ENCODE results near the gene ESR2.
"Not testable (repeated sequence)": the region's sequence is repeated elsewhere in the genome, so short reads cannot be mapped to it uniquely, and the experiment has no call there.

Gene ESR2

DNA sequence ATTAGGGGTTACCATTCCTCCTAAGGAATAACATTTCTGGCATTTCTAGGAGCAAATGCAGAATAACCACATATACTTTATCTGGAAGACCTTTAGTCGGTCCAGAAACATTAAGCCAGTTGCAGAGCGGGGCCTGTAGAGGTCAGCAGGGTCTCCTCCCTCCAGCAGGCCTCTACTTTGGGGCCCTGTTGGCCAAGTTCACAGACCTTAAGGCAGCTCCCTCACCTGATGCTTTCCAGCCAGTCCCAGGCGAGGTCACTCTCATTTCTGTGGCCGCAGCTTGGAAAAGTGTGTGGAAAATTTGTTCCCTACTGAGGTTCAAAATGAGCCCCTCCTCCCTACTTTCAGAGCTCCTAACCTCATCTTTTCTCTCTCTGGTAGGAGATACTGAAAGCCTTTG is 74.1 kb downstream of the ESR2 start:
- no peak for DNase-seq

DNA sequence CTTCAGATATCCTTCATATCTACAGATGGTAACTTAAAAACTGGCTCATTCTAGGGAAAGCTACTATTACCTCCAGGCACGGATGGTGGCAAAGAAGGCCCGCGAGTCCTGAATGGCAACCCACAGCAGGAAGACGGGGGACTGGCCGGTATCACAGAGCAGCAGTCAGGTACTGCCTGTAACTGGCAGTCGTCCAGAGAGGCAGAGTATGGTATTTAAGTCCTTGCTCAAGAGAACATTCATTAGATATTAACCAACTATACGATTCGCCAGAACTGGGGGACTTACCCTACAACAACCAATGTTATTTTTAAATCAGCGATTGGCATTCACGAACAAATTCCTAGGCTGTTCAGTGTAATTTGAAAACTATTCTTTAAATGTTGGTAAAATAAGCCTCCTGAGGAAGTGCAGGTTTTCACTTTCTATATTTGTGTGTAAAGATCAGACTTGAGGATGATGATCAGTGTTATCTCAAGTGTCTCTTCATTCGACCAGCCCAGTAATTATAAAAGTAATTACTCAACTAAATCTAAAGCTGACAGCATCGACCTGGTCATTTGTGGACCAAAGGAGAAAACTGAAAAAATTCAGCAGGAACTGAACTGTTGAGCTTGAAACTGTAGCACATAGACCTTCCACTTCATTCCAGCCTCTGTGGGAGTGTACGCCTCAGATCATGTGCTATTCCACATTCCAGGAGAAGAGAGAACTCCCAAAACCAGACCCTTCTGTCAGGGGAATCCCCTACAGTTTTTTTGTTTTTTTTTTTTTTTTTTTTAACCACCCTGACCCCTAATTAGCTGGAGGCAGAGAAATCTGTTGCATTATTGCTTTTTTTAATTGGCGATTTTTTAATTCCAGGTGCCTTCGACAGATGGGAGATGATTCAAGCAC is 75.6 kb downstream of the ESR2 start:
- peak; percentile 50 for DNase-seq

DNA sequence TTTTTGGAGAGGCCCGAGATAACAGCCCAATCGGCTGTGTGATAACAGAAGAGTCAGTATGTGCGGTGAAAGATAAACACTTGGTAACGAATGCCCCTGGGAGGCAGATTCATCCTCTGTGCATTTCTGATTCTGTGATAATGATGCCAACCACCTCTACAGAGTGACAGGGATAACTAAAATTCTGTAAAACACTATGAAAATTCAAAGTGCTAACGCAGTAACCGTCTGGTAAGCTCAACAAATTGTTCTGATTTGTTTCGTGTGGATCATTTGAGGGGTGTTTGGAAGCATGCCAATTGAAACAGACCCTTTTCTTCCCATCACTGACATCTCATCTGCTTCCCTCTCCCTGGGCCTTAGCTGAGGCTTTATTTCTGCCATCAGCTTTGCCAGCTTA is 76.3 kb downstream of the ESR2 start:
- peak; percentile 42 for DNase-seq

DNA sequence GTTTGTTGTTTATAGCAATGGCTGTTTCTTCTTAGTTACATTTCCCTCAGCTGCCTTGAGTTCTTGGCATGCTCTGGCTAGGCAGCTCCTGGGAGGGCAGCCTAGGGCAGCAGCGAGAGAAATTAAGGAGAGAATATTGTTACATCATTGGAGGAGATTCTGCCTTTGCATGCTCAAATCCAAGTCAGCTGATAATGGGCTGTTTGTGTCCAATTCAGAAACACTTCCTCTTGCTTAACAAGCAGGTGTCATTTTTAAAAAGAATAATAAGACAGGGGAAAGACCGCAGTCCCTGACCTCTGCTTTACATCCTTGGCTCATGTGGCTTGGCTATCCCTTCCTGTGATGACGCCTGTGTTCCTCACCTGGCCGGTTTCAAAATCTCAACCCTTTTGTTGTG is 76.9 kb downstream of the ESR2 start:
- no peak for DNase-seq

DNA sequence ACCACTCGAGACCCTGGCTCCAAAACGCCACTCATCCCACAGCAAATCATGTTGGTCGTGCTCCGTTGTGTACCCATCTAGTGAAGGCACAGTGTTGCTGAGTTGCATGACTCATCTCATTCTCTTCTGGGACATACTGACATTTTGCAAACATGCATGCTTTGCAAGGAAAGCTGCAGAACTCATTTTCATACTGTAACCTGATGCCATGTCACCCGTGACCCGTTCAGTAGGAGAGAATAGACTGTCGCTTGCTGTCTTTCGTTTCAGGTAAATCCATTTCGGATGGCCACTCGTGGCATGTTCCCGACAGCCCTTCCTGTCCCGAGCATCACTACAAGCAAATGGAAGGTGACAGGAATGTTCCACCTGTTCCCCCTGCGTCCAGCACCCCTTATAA is 78.2 kb downstream of the ESR2 start:
- DNase-seq: no peak

DNA sequence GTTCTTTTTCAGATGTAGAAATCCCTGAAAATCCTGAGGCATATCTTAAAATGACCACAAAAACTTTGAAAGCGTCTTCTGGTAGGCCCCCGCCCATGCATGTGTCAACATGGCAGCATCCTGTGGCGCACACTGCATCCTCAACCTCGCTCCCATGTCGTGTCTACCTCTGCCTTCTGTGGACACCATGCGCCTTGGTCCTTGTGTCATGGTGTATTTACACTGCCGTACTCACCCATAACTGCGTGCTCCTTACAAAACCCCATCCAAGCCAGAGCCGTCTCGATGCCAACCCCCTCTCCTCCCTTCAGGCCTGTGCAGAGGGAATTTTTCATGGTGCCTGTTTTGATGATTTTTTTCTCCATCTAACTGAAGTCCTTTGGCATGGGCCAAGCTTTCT is 78.9 kb downstream of the ESR2 start:
- no peak for DNase-seq

DNA sequence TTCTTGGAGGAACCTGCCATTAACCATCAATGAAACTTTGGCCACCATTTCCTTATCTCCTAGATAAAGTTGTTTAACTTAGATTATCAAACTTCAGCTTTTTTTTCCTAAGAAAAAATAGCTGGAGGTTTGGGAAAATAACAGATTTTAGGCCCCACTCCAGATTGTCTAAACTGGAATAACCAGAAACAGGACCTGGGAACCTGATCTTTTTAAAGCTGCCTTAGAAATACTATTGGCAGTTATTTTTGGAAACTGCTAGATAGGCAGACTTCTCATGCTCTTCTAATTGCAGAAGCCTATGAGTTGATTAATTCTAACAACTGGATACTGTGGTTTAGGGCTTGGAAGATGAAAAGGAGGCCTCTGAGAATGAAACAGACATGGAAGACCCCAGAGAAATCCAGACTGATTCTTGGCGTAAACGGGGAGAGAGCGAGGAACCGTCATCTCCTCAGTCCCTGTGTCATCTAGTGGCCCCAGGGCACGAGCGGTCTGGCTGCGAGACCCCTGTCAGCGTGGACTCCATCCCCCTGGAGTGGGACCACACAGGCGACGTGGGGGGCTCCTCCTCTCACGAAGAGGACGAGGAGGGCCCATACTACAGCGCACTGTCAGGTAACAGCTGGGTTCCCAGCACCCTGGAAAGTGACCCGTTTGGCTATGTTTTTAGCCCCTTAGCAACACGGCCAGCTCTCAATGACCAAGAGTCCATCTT is 80.2 kb downstream of the ESR2 start:
- DNase-seq: no peak

DNA sequence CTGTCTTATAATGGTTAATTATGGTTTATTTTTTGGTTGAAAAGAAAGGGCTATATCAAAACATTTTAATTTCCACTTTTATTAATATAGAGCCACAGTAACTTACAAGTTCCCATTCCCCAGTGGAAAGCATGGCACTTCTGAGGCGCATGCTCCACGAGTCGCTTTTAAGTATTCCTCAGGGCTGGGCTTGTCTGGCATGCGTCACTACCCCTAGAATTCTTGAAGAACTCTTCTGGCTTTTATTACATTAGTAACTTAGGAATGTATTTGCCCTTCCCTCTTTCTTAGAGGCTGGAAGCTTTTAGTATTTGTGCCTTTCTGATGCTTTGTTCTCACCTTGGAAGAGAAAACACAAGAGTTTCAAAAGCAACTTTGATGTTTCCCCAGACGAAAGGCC is 81.1 kb downstream of the ESR2 start:
- DNase-seq: no peak

DNA sequence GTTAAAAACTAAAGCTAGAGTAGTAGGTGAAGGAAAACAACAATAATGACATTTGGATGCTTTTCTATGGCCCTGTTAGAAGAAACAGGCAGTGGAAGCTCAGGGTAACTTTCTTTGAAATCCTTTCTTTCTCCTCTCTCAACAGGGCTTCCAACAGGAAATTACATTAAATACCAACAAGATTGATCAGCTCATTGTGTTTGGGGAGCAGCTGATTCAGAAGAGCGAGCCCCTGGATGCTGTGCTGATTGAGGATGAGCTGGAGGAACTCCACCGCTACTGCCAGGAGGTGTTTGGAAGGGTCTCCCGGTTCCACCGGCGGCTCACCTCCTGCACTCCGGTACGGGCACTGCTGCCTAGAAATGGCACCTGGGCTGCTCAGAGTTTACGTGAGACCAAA is 81.5 kb downstream of the ESR2 start:
- DNase-seq: no peak

DNA sequence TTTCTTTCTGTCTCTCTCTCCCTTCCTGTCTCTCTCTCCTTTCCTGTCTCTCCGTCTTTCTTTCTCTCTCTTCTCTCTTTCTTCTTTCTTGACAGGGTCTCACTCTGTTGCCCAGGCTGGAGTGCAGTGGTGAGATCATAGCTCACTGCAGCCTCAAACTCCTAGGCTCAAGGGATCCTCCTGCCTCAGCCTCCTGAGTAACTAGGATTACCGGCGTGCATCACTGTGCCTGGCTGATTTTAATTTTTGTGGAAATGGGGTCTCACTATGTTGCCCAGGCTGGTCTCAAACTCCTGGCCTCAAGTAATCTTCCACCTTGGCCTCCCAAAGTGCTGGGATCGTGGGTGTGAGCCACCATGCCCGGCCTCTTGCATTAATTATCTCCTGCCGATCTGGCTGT is 83.3 kb downstream of the ESR2 start:
- not testable (repeated sequence) for DNase-seq

DNA sequence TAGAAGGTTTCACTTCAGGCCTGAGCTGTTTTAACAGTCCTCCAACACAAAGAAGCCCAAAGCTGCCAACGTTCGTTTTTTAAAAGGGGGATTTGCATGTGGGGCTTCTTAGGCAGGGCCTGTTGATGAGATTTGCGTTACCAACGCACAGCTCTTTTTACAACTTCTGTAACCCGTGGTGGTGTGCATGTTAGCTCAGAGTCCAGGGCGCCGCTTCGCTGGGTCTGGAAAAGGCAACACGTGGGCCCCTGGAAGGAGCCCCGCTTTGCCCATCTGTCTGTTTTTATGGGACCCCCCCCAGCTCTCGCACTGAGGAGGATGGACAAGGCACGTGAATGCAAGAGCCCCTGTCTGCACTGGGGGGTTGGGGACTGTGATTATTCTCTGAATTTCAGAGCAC is 84.0 kb downstream of the ESR2 start:
- DNase-seq: no peak

DNA sequence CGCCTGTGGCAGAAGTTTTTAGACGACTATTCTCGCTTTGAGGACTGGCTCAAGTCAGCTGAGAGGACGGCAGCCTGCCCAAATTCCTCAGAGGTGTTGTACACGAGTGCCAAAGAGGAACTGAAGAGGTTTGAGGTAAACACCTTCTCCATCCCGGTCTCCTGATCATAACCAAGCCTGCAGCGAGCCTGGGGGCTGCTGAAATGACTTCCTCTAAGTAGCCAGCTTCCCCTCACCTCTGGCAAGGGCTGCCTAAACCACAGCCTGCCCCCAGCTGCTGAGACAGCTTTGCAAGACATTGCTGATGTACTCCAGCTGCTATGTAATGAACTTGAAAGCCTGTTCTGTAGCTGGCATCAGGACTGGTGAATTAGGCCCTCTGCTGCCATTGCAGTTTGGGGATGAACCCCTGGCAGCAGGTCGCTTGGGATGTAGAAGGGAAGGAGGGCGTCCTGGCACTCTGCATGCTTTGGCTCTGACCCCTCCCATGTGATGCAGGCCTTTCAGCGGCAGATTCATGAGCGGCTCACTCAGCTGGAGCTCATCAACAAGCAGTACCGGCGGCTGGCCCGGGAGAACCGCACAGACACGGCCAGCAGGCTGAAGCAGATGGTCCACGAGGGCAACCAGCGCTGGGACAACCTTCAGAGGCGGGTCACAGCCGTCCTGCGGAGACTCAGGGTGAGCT is 84.6 kb downstream of the ESR2 start:
- peak; percentile 32 for DNase-seq

DNA sequence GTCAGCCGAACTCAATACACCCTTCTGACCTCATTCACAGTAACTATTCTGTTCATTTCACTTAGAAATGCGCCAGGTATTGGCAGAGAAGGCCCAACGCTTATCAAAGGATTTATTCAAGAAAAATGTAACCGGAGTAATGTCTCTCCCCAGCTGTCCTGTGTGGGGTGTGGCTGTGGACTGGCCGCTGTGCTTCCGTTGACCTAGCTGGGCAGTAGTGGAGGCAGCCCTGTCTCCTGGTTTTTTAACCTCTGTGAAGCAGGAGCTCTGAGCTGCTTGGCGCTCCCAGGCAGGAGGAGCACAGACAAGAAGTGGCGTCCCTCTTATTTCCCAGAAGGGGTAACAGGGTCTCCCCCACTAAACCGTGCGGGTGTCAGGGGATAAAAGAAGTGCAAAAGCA is 85.2 kb downstream of the ESR2 start:
- no peak for DNase-seq

DNA sequence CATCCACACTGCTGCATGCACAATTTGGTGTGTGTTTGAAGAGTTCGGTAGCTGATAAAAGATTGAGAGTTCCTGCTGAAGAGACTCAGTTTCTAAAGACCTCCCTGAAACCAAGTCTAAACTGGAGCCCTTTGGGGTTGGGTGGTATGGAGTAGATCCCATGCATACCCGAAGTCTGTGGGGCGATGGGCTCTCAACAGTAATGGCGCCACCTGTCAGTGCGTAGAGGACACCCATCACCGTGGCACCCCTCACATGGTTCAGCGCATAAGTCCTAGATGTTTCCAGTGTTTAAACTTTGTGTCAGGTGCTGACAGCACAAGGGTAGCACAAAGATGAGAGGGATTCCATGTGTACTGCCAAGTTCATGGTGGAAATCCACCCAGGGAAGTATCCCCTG is 85.9 kb downstream of the ESR2 start:
- DNase-seq: no peak

DNA sequence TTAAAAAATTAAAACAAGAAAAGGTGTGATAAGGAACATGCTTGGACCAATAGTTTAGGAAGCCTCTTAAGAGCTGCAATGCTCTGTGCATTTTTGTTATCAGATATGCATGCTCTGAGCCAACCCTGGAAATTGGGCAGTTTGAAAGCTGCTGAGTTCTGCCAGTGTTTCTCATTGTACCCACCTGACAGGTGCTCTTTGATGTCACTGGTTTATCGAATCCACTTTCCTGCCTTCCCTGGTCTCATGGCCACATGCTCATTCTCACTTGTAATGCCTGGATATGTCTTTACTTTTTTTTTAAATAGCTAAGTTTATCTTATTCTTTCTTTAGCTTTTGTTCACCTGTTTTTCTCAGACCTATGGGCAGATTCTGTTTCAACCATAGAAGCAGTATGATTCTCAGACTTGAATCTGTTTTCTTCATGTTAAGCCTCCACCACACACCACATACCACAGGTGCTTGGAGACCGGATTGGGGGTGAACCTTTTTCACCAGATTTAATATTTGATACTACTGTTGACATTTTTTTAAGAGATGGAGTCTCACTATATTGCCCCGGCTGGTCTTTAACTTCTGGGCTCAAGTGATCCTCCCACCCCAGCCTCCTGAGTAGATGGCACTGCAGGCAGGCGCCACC is 90.7 kb downstream of the ESR2 start:
- DNase-seq: no peak

DNA sequence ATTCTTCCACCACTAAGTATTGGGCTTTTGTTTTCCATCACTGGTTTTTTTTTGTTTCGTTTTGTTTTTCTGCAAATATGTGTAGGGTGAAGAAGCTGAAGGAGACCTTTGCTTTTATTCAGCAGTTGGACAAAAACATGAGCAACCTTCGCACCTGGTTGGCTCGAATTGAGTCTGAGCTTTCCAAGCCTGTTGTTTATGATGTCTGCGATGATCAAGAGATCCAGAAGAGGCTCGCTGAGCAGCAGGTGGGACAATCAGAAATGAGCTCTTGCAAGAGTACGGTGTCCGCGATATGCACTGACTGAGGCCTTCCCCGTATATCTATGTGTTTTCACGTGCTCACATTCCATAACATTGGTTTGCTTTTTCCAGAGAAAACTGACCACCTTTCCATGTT is 91.5 kb downstream of the ESR2 start:
- DNase-seq: no peak

DNA sequence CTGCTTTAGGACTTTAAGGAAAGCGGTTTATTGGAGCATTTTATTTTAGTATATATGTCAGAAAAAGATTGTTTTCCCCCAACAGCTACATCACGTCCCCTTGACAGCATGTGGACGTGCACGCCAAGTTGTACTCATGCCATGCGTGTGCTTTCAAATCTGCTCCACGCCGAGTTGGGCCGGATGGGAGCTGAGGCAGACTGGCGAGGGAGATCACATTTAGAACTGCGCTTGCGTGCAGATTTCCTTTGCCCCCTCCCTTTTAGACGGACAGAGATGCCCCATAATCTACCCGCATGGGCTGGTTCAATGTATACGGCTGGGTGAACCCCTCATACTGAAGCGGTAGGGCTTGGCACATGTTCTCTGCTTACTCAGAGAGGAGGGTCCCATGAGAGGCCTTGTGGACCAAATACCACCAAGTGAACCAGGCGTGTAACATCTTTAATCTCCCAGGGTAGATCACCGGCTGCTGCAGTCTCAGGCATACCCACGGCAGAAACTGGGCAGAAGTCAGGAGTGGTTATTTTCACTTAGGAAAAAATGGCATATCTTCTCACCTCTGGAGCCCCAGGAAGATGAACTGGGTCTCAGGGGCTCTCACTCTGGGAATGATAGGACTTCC is 92.1 kb downstream of the ESR2 start:
- no peak for DNase-seq

DNA sequence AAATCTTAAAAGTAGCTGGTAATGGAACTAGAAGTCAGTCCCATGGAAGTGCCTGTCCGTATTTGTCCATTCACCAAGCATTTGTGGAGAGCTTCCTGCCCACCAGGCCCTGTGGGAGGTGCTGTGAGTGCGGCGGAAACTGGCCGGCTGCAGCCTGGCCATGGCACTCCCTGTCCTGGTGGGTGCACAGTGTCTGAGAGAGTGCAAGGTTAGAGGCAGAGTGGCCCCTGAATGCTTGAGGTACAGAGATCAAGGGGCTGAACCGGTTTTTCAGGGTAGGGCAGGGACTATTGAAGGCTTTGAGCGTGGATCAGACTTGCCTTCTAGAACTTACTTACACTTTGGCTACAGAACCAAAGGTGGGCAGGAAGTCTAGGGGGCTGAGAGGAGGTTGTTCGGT is 92.9 kb downstream of the ESR2 start:
- no peak for DNase-seq

DNA sequence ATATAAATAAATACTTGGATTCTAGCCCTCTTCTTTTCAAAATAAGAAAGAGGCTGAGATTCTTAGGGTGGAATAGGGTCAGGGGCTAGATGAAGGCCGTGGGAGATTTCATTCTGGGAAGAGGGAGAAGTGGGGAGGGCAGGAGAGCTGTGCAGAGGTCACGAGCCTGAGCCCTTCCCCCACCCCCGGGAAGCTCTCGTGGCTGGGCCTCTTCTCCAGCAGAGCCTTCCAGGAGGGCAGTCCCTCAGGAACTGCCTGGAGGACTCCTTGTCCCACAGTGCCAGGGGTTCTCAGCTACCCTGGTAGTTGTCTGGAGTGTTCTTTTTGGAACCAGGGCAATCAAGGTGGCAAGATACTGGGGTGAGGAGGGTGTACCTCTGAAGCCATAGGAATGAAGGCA is 94.0 kb downstream of the ESR2 start:
- DNase-seq: no peak

DNA sequence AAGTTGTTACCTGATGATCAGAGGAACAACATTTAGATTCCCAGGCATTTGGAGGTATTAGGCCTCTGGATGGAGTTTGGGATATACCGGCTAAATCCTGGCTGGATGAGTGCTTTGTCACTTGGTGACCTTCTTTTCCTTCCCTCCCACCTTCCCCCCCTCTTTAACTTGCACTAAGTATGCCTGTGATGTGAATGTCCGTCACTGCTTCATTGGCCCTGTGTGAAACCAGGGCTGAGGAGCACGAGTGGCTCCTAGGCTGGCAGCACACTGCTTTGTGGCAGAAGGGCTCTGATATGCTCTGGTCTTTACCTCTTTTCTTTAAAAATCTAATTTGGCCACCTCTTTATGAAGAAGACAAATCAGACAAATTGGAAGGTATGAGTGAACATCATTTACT is 95.7 kb downstream of the ESR2 start:
- no peak for DNase-seq

DNA sequence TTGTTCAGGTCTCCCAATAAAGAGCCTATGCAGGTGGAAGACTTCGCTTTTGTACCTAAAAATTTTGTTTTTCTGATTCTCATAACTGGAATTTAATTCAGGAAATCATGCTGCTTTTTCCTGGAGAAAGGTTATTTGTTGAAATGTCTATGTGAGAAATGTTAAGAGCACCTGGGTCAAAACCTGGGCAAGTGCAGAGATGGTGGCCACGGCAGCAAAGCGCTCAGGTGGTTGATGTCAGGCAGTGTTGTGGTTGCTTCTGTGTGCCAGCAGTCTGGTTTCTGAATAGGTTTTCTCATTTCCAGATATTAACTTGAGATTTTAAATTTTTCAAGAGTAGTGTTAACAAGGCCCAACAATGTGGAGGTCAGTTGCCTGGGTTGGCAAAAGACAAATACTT is 96.2 kb downstream of the ESR2 start:
- no peak for DNase-seq

DNA sequence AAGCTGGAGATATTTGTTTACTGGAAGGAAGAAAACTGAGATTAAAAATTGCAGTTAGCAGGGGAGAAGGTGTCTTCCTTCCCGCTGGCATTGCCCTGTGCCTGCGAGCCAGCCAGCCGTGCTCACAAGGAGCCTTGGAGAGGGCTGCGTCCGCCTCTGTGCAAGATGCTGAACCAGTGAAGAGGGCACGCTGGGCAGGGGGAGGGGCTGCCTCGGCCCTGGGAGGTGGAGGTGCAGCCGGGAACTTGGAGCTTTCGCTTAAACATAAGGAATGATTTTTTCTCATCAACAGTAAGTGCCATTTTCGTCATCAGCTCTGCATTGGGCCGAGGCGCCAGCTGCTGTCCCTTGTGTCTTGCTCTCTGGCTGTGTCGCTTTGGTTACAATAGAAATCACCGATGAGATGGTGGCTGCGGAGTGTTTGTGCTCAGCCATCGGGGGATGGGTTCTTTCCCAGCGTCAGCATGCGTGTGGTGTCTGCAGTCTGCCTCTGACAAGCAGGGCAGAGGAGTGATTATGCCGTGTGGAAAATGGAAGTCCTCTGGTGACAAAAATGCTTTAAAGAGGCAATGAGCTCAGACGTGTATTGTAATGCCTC is 97.3 kb downstream of the ESR2 start:
- no peak for DNase-seq

DNA sequence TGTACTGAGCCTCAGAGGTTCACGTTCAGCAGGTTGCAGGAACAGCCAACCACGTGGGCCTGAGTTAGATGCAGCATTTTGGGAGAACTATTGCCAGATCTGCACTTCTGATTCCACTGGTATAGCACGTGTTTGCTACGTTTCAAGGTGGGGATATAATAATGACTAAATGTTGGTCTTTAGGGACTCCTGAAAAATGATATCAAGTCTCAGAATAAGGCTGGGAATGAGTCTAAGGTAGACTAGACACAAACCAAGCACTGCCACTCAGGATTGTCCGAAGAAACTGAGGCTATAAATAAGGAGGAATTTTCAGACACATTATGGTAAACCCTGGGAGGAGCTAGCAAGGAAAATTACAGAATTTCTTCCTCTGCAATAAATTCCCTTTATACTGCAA is 98.1 kb downstream of the ESR2 start:
- no peak for DNase-seq
